Caco-2 (cell line): ENCODE data around the gene ESPN. TPM values are rescaled to one million over a fixed set of nuclear protein-coding genes. Genes with fewer than 3 reads are reported as not detected.

Source experiments
- BruUV-seq: library from RNA; stranded (reverse); fragments of 400-500 nt; replicated peaks from 2 replicates; lab custom pipeline; 2021; lab: Mats Ljungman, UMichigan
- CTCF ChIA-PET: fragments of 300-600 bp; sonication (Branson Sonifier 250); formaldehyde crosslinking; loops from one replicate; lab custom pipeline; 2022; ENCODE audit warnings: antibody characterized with exemption; lab: Charles Lee
- POLR2A ChIA-PET: fragments of 300-600 bp; sonication (Branson Sonifier 250); formaldehyde crosslinking; loops from one replicate; lab custom pipeline; 2022; ENCODE audit warnings: antibody characterized with exemption; lab: Charles Lee
- DNase-seq, 2 experiments: peaks; one replicate each; pipeline versions ENCODE4 v3.0.0 to v3.0.0-alpha.2; 2020 to 2022
- H3K27me3 ChIP-seq: replicated peaks from 2 replicates; pipeline ENCODE4 v1.6.0; 2011; ENCODE audit warnings: low read length; ENCODE audit not compliant: control insufficient read depth, insufficient read depth
- H3K36me3 ChIP-seq: 2 replicates; pipeline ENCODE4 v1.5.1; 2011; ENCODE audit warnings: low read length; ENCODE audit not compliant: control insufficient read depth, insufficient read depth
- H3K4me1 ChIP-seq: fragments of 250-450 bp; sonication (Bioruptor Pico); 2 replicates; pipeline ENCODE4 v1.5.1; 2020; ENCODE audit warnings: mild to moderate bottlenecking
- H3K4me3 ChIP-seq: 2 replicates; pipeline ENCODE4 v1.5.1; 2011; ENCODE audit warnings: low read depth, mild to moderate bottlenecking, control low read depth, low read length
- H3K9me3 ChIP-seq: fragments of 250-450 bp; sonication (Bioruptor Pico); 2 replicates; pipeline ENCODE4 v1.5.1; 2020; ENCODE audit warnings: mild to moderate bottlenecking, moderate library complexity
- H3K27ac Mint-ChIP-seq: one replicate; pipeline ENCODE4 v1.8.0; 2022; ENCODE audit warnings: mixed read lengths; ENCODE audit not compliant: unreplicated experiment
- H3K27me3 Mint-ChIP-seq: one replicate; pipeline ENCODE4 v1.8.0; 2022; ENCODE audit warnings: mixed read lengths; ENCODE audit not compliant: insufficient read depth, unreplicated experiment
- H3K36me3 Mint-ChIP-seq: one replicate; pipeline ENCODE4 v1.8.0; 2022; ENCODE audit warnings: mild to moderate bottlenecking, mixed read lengths; ENCODE audit not compliant: insufficient read depth, unreplicated experiment
- H3K4me1 Mint-ChIP-seq: one replicate; pipeline ENCODE4 v1.8.0; 2022; ENCODE audit warnings: low read depth, mixed read lengths; ENCODE audit not compliant: unreplicated experiment
- H3K4me3 Mint-ChIP-seq: one replicate; pipeline ENCODE4 v1.8.0; 2022; ENCODE audit warnings: mild to moderate bottlenecking, moderate library complexity, mixed read lengths; ENCODE audit not compliant: unreplicated experiment
- H3K9me3 Mint-ChIP-seq: one replicate; pipeline ENCODE4 v1.8.0; 2022; ENCODE audit warnings: mixed read lengths; ENCODE audit not compliant: unreplicated experiment
- intact Hi-C: fragments of 100-400 bp; cut with micrococcal nuclease; formaldehyde crosslinking; loops from one replicate; pipeline ENCODE4 v1.10.0; 2022; ENCODE audit not compliant: unreplicated experiment
- total RNA-seq: library from RNA; stranded (reverse); gene quantifications from 2 replicates; pipeline ENCODE4 v1.2.3, GENCODE V29; 2022
- TF ChIP-seq, protein P1 (sequence below), 2 experiments: fragments of 200-600 bp in 1 of 2; IDR thresholded peaks; 1 replicate in 1 of 2; 2 replicates in 1 of 2; pipeline versions ENCODE4 v1.5.1 to v1.8.0; 2011 to 2022; ENCODE audit warnings: antibody characterized with exemption in 1 of 2, control low read depth in 1 of 2, inconsistent platforms in 1 of 2, low read depth in 1 of 2, low read length in 1 of 2, mild to moderate bottlenecking in 1 of 2, moderate library complexity in 1 of 2; ENCODE audit not compliant: insufficient read depth in 1 of 2, severe bottlenecking in 1 of 2, unreplicated experiment in 1 of 2

The ESPN gene
- total RNA-seq, 1 experiment from 2014 or later: 16.3 TPM

- ChIA-PET POLR2A (no interaction called here), CTCF (interaction anchor here (0.7 to 0.9 kb wide), 2 partner anchors 32 to 33 kb away, joined by 3 read pairs; no protein-coding TSS in a partner anchor)
- H3K36me3 Mint-ChIP-seq: peaks cover 8% of the 10 kb centered on the region
- H3K4me1 Mint-ChIP-seq: peaks cover under 1% of the 10 kb centered on the region
- peaks cover 20% of the 10 kb centered on the region for H3K4me1 ChIP-seq
- no peaks in the 10 kb centered on the region for H3K27me3 Mint-ChIP-seq
- no peaks in the 10 kb centered on the region for H3K27me3 ChIP-seq
- no peak for DNase-seq
- intact Hi-C loops: no loop called here
- H3K4me3 ChIP-seq: peak overlapping the region; percentile 53
- no peak overlapping the region for H3K27ac Mint-ChIP-seq
- H3K9me3 Mint-ChIP-seq: no peaks in the 10 kb centered on the region
- no peak overlapping the region for H3K4me3 Mint-ChIP-seq
- TF ChIP-seq, protein P1, sequence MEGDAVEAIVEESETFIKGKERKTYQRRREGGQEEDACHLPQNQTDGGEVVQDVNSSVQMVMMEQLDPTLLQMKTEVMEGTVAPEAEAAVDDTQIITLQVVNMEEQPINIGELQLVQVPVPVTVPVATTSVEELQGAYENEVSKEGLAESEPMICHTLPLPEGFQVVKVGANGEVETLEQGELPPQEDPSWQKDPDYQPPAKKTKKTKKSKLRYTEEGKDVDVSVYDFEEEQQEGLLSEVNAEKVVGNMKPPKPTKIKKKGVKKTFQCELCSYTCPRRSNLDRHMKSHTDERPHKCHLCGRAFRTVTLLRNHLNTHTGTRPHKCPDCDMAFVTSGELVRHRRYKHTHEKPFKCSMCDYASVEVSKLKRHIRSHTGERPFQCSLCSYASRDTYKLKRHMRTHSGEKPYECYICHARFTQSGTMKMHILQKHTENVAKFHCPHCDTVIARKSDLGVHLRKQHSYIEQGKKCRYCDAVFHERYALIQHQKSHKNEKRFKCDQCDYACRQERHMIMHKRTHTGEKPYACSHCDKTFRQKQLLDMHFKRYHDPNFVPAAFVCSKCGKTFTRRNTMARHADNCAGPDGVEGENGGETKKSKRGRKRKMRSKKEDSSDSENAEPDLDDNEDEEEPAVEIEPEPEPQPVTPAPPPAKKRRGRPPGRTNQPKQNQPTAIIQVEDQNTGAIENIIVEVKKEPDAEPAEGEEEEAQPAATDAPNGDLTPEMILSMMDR (IDR thresholded peaks at IDR 0.05; ENCODE audit: insufficient read depth in 1 of 2, low read depth in 1 of 2, low read length in 1 of 2, severe bottlenecking in 1 of 2, unreplicated experiment in 1 of 2): no peak
- H3K9me3 ChIP-seq: no peaks in the 10 kb centered on the region
- BruUV-seq: no TSS peak
- H3K36me3 ChIP-seq: peaks cover 4% of the 10 kb centered on the region
These were observed 45.8 kb downstream of the ESPN start for GRCh38 chr1:6470132-6471085.

DNA sequence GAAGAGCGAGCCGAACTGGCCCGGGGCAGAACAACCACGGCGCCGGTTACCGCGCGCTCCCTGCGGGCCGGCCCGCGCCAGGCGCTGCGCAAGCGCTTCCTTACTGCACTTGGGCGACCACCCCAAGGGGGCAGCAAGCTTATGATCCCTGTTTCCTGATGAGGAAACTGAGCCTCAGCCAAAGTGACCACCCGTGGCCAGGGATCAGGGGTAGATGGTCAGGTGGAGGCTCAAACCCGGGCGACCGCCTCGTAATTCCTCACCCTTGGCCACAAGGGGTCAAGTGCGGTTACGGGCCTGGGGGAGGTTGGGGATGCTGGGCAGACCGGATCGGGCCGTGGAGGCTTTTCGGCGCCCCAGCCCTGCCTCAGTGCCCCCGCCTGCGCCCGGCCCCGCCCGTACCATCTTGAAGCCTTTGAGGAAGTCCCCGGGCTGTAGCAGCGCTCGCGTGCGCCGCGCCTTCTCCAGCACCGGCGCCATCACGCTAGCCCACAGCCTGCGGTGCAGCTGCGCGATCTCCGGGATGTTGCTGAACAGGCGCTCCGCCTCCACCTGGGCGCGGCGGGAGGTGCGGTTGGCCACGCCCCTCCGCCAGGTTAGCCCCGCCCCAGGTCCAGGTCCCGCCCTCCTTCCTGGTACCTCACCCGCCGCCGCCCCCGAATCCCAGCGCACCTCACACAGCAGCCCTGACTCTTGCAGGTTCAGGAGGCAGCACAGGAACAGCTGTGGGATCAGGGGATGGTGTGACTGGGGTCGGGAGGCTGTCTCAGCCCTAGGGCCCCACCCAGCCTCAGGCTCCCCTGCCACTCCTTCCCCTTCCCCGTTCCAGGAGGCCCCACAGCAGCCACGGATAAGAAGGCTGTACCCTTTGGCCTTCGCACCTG is 46.8 kb downstream of the ESPN start:
- H3K9me3 ChIP-seq: no peaks in the 10 kb centered on the region
- ChIA-PET CTCF (interaction anchor here (0.6 to 1.1 kb wide), 5 partner anchors 10 to 48 kb away, joined by 3 read pairs; no protein-coding TSS in a partner anchor), POLR2A (interaction anchor here (0.6 kb wide), 1 partner anchor 19 kb away, joined by 3 read pairs; no protein-coding TSS in a partner anchor)
- Mint-ChIP-seq H3K27me3 (no peaks in the 10 kb centered on the region), H3K4me3 (peak overlapping the region; percentile 74), H3K4me1 (peaks cover 8% of the 10 kb centered on the region), H3K27ac (peak overlapping the region; percentile 91), H3K36me3 (peaks cover 15% of the 10 kb centered on the region), H3K9me3 (no peaks in the 10 kb centered on the region)
- intact Hi-C loops: no loop called here
- no TSS peak for BruUV-seq
- H3K27me3 ChIP-seq: no peaks in the 10 kb centered on the region
- H3K4me1 ChIP-seq: peaks cover 29% of the 10 kb centered on the region
- H3K4me3 ChIP-seq: peak overlapping the region; percentile 53
- DNase-seq: peak; percentile 87 to 89
- peaks cover 4% of the 10 kb centered on the region for H3K36me3 ChIP-seq
- TF ChIP-seq, protein P1 (IDR thresholded peaks at IDR 0.05; ENCODE audit: insufficient read depth in 1 of 2, low read depth in 1 of 2, low read length in 1 of 2, severe bottlenecking in 1 of 2, unreplicated experiment in 1 of 2): peak in 1 of 2 experiments; percentile 0
